Activated effector memory CD4-positive, alpha-beta T cell treated with anti-CD3 and anti-CD28 coated beads, Interleukin-2, amount 50 U/mL, for 16 hours (primary cell): ENCODE data around the gene CD96.
A peak's percentile ranks its signal among the peaks of the same experiment; 100 is the strongest.
"Not testable (repeated sequence)": the region's sequence is repeated elsewhere in the genome, so short reads cannot be mapped to it uniquely, and the experiment has no call there.

Source experiments
- DNase-seq: peaks from one replicate; pipeline ENCODE4 v3.0.0-alpha.2; 2020

CD96 gene

GRCh38 chr3:111595232-111595631 is 53.2 kb downstream of the CD96 start, which contains the start of gene ZBED2:
Gene ZBED2 (minus strand): TSS chr3:111595346. CDS start chr3:111594201, 1,145 bp downstream.
- no peak for DNase-seq

GRCh38 chr3:111596328-111596727 is 54.3 kb downstream of the CD96 start:
- no peak for DNase-seq

- no peak for DNase-seq
Observed at GRCh38 chr3:111598139-111598538, 56.1 kb downstream of the CD96 start.

GRCh38 chr3:111598552-111598951 is 56.6 kb downstream of the CD96 start:
- DNase-seq, result no peak

GRCh38 chr3:111601810-111602209 is 59.8 kb downstream of the CD96 start:
- no peak for DNase-seq

GRCh38 chr3:111603679-111604078 is 61.7 kb downstream of the CD96 start:
- no peak for DNase-seq

- DNase-seq, result no peak
Observed at GRCh38 chr3:111604119-111604518, 62.1 kb downstream of the CD96 start.

- DNase-seq, result no peak
Observed at GRCh38 chr3:111605018-111605417, 63.0 kb downstream of the CD96 start.

GRCh38 chr3:111605493-111605892 is 63.5 kb downstream of the CD96 start:
- no peak for DNase-seq

GRCh38 chr3:111607240-111607920 is 65.4 kb downstream of the CD96 start:
- DNase-seq, result no peak

GRCh38 chr3:111608383-111608782 is 66.4 kb downstream of the CD96 start:
- no peak for DNase-seq

GRCh38 chr3:111609700-111610099 is 67.7 kb downstream of the CD96 start:
- no peak for DNase-seq

GRCh38 chr3:111610189-111610588 is 68.2 kb downstream of the CD96 start:
- no peak for DNase-seq

GRCh38 chr3:111610612-111611054 is 68.6 kb downstream of the CD96 start:
- DNase-seq, result peak; percentile 66

GRCh38 chr3:111613294-111613693 is 71.3 kb downstream of the CD96 start:
- DNase-seq, result no peak

GRCh38 chr3:111615880-111616279 is 73.9 kb downstream of the CD96 start:
- no peak for DNase-seq

GRCh38 chr3:111616417-111617105 is 74.6 kb downstream of the CD96 start:
- DNase-seq, result peak; percentile 86

- no peak for DNase-seq
Observed at GRCh38 chr3:111617406-111617805, 75.4 kb downstream of the CD96 start.

GRCh38 chr3:111617912-111618601 is 76.1 kb downstream of the CD96 start:
- DNase-seq, result peak; percentile 65

GRCh38 chr3:111618945-111619344 is 76.9 kb downstream of the CD96 start:
- DNase-seq, result no peak

- DNase-seq, result no peak
Observed at GRCh38 chr3:111619833-111620232, 77.8 kb downstream of the CD96 start.

- peak; percentile 67 for DNase-seq
Observed at GRCh38 chr3:111621535-111621934, 79.5 kb downstream of the CD96 start.

GRCh38 chr3:111627092-111627491 is 85.1 kb downstream of the CD96 start:
- DNase-seq, result no peak

GRCh38 chr3:111629018-111629417 is 87.0 kb downstream of the CD96 start:
- not testable (repeated sequence) for DNase-seq
